HepG2 (cell line): ENCODE results near the gene RTEL1. TPM values are rescaled to one million over a fixed set of nuclear protein-coding genes. Genes with fewer than 3 reads are reported as not detected.

ENCODE experiments used
- ARHGAP35 ChIP-seq: sonication (generic); formaldehyde crosslinking; IDR thresholded peaks from 2 replicates; pipeline ENCODE4 v1.9.0; 2022; ENCODE audit warnings: mild to moderate bottlenecking, inconsistent platforms, moderate library complexity, missing genetic modification reagents, borderline replicate concordance
- ARID2 ChIP-seq: sonication (generic); formaldehyde crosslinking; IDR thresholded peaks from 2 replicates; pipeline ENCODE4 v1.8.1; 2022; ENCODE audit warnings: mild to moderate bottlenecking, missing genetic modification reagents, borderline replicate concordance
- ATF7-NPFF ChIP-seq: sonication (generic); formaldehyde crosslinking; IDR thresholded peaks from 2 replicates; pipeline ENCODE4 v1.8.1; 2023; ENCODE audit warnings: mild to moderate bottlenecking, low read depth, missing genetic modification reagents, moderate library complexity
- DR1 ChIP-seq: sonication (generic); formaldehyde crosslinking; IDR thresholded peaks from 2 replicates; pipeline ENCODE4 v1.8.0; 2021; ENCODE audit warnings: mild to moderate bottlenecking, missing genetic modification reagents, inconsistent platforms
- EHMT2 ChIP-seq: fragments of 200-600 bp; sonication (generic); IDR thresholded peaks from 2 replicates; pipeline ENCODE4 v1.7.0; 2017; ENCODE audit warnings: antibody characterized with exemption, low read depth, low read length, borderline replicate concordance
- MTF1 ChIP-seq: sonication (generic); formaldehyde crosslinking; IDR thresholded peaks from 2 replicates; pipeline ENCODE4 v1.5.0; 2020; ENCODE audit warnings: missing genetic modification reagents
- MXD4 ChIP-seq: IDR thresholded peaks from 2 replicates; pipeline ENCODE4 v1.6.1; 2016; ENCODE audit warnings: mild to moderate bottlenecking, missing biosample characterization, missing genetic modification reagents
- NCOR1 ChIP-seq: fragments of 200-600 bp; sonication (generic); IDR thresholded peaks from 2 replicates; pipeline ENCODE4 v1.7.0; 2017; ENCODE audit warnings: antibody characterized with exemption, low read length, borderline replicate concordance
- SIX1 ChIP-seq: sonication (generic); formaldehyde crosslinking; IDR thresholded peaks from 2 replicates; pipeline ENCODE4 v1.4.0; 2020; ENCODE audit warnings: missing genetic modification reagents, borderline replicate concordance
- SP4 ChIP-seq: sonication (generic); formaldehyde crosslinking; IDR thresholded peaks from 2 replicates; pipeline ENCODE4 v1.8.1; 2023; ENCODE audit warnings: mild to moderate bottlenecking, missing genetic modification reagents
- ZNF10 ChIP-seq: sonication (generic); formaldehyde crosslinking; IDR thresholded peaks from 2 replicates; pipeline ENCODE4 v1.4.0; 2020; ENCODE audit warnings: mild to moderate bottlenecking, low read depth, missing genetic modification reagents, borderline replicate concordance
- ZNF124 ChIP-seq: sonication (generic); formaldehyde crosslinking; IDR thresholded peaks from 2 replicates; pipeline ENCODE4 v1.4.0; 2020; ENCODE audit warnings: missing genetic modification reagents
- ZNF546 ChIP-seq: sonication (generic); formaldehyde crosslinking; conservative IDR thresholded peaks from 2 replicates; pipeline ENCODE4 v1.8.1; 2023; ENCODE audit warnings: mild to moderate bottlenecking, missing genetic modification reagents
- ZNF83 ChIP-seq: sonication (generic); formaldehyde crosslinking; IDR thresholded peaks from 2 replicates; pipeline ENCODE4 v1.4.0; 2020; ENCODE audit warnings: missing genetic modification reagents, mild to moderate bottlenecking, borderline replicate concordance
- ZZZ3 ChIP-seq: sonication (generic); formaldehyde crosslinking; IDR thresholded peaks from 2 replicates; pipeline ENCODE4 v1.4.0; 2020; ENCODE audit warnings: missing genetic modification reagents, mild to moderate bottlenecking, borderline replicate concordance
- polyA plus RNA-seq, 8 experiments: library from polyadenylated mRNA; depleted of rRNA in 3 of 8; stranded (reverse) in 7 of 8; unstranded in 1 of 8; fragments of >200 nt; fragmentation: Illumina TruSeq in 4 of 8; extraction: Trizol in 4 of 8; gene quantifications; 2 replicates each; pipeline versions ENCODE4 v1.2.1 to v1.2.3, GENCODE V29; 2011 to 2016; ENCODE audit warnings: low read depth in 4 of 8, missing spikeins in 1 of 8, mixed read lengths in 1 of 8; ENCODE audit not compliant: insufficient read depth in 1 of 8
- total RNA-seq, 5 experiments: library from RNA; depleted of rRNA; stranded (reverse); fragments of >200 nt; fragmentation: Illumina TruSeq; extraction: Trizol; gene quantifications; 2 replicates each; pipeline ENCODE4 v1.2.3, GENCODE V29; 2016; ENCODE audit warnings: low read depth in 1 of 5
- TF ChIP-seq, protein P1 (sequence below): sonication (generic); formaldehyde crosslinking; IDR thresholded peaks from 2 replicates; pipeline ENCODE4 v1.4.0; 2020; ENCODE audit warnings: missing genetic modification reagents
- TF ChIP-seq, protein P2 (sequence below): sonication (generic); formaldehyde crosslinking; IDR thresholded peaks from 2 replicates; pipeline ENCODE4 v1.5.0; 2020; ENCODE audit warnings: missing genetic modification reagents
- TF ChIP-seq, protein P3 (sequence below): sonication (generic); formaldehyde crosslinking; IDR thresholded peaks from 2 replicates; pipeline ENCODE4 v1.5.1; 2020; ENCODE audit warnings: mild to moderate bottlenecking, missing genetic modification reagents, borderline replicate concordance
- TF ChIP-seq, protein P4 (sequence below): sonication (generic); formaldehyde crosslinking; IDR thresholded peaks from 2 replicates; pipeline ENCODE4 v1.5.0; 2020; ENCODE audit warnings: missing genetic modification reagents

RTEL1 gene
- total and polyA plus RNA-seq, 2 of the 13 experiments (the other 11 are each of a cell fraction or from before 2014, with no cell fraction given) = 21.8 to 36.4 TPM

DNA sequence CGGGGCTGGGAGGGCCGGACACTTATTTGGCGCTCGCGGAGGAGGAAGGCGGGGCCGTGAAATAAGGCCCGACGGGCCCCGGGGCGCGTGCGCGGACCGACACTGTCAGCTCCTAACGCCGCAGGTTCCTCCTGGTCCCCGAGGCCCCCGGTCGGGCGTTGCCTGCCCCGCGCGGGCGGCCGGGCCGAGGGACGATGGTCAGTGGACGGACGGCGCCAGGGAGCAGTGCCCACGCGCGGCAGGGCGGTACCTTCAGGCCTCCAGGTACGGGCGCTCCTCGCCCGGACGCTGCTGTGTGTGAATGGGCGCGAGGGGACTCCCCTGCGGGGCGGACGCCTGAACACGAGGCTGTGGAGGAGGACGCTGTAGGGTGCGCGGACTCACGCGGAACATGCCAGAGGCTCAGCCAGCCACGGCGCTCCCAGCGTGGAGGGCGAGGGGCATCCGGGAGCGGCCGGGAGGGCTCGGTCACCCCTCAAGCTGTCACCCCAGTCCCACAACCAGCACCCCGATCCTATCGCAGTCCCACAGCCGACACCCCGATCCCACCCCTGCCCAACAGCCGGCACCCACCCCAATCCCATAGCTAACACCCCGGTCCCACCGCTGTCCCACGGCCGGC, 30.9 kb upstream of the RTEL1 start (continued):
- TF ChIP-seq, protein P1, sequence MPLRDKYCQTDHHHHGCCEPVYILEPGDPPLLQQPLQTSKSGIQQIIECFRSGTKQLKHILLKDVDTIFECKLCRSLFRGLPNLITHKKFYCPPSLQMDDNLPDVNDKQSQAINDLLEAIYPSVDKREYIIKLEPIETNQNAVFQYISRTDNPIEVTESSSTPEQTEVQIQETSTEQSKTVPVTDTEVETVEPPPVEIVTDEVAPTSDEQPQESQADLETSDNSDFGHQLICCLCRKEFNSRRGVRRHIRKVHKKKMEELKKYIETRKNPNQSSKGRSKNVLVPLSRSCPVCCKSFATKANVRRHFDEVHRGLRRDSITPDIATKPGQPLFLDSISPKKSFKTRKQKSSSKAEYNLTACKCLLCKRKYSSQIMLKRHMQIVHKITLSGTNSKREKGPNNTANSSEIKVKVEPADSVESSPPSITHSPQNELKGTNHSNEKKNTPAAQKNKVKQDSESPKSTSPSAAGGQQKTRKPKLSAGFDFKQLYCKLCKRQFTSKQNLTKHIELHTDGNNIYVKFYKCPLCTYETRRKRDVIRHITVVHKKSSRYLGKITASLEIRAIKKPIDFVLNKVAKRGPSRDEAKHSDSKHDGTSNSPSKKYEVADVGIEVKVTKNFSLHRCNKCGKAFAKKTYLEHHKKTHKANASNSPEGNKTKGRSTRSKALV (CRISPR knock-in tag) = peak; percentile 68; the same call in 1 of the 2 replicates
- TF ChIP-seq, protein P2, sequence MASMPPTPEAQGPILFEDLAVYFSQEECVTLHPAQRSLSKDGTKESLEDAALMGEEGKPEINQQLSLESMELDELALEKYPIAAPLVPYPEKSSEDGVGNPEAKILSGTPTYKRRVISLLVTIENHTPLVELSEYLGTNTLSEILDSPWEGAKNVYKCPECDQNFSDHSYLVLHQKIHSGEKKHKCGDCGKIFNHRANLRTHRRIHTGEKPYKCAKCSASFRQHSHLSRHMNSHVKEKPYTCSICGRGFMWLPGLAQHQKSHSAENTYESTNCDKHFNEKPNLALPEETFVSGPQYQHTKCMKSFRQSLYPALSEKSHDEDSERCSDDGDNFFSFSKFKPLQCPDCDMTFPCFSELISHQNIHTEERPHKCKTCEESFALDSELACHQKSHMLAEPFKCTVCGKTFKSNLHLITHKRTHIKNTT (CRISPR knock-in tag) = 0 out of 2 replicates have a peak, but pooled peaks have one; percentile 22
- TF ChIP-seq MXD4 (CRISPR knock-in tag) (peak; percentile 95), ARHGAP35 (CRISPR knock-in tag) (peak; percentile 98), SP4 (peak; percentile 70; the same call in 1 of the 2 replicates), ZNF10 (CRISPR knock-in tag) (no peak), ZZZ3 (CRISPR knock-in tag) (peak; percentile 91; the same call in 1 of the 2 replicates), ARID2 (CRISPR knock-in tag) (peak; percentile 89; the same call in 1 of the 2 replicates), ATF7-NPFF (CRISPR knock-in tag) (peak; percentile 94; the same call in 1 of the 2 replicates), ZNF546 (no peak), NCOR1 (no peak; the same call in 1 of the 2 replicates), DR1 (CRISPR knock-in tag) (peak; percentile 40; the same call in 1 of the 2 replicates), ZNF83 (CRISPR knock-in tag) (peak; percentile 98; the same call in 1 of the 2 replicates), MTF1 (CRISPR knock-in tag) (peak; percentile 86), ZNF124 (CRISPR knock-in tag) (peak; percentile 91), SIX1 (peak; percentile 62; the same call in 1 of the 2 replicates), EHMT2 (no peak)
- TF ChIP-seq, protein P3, sequence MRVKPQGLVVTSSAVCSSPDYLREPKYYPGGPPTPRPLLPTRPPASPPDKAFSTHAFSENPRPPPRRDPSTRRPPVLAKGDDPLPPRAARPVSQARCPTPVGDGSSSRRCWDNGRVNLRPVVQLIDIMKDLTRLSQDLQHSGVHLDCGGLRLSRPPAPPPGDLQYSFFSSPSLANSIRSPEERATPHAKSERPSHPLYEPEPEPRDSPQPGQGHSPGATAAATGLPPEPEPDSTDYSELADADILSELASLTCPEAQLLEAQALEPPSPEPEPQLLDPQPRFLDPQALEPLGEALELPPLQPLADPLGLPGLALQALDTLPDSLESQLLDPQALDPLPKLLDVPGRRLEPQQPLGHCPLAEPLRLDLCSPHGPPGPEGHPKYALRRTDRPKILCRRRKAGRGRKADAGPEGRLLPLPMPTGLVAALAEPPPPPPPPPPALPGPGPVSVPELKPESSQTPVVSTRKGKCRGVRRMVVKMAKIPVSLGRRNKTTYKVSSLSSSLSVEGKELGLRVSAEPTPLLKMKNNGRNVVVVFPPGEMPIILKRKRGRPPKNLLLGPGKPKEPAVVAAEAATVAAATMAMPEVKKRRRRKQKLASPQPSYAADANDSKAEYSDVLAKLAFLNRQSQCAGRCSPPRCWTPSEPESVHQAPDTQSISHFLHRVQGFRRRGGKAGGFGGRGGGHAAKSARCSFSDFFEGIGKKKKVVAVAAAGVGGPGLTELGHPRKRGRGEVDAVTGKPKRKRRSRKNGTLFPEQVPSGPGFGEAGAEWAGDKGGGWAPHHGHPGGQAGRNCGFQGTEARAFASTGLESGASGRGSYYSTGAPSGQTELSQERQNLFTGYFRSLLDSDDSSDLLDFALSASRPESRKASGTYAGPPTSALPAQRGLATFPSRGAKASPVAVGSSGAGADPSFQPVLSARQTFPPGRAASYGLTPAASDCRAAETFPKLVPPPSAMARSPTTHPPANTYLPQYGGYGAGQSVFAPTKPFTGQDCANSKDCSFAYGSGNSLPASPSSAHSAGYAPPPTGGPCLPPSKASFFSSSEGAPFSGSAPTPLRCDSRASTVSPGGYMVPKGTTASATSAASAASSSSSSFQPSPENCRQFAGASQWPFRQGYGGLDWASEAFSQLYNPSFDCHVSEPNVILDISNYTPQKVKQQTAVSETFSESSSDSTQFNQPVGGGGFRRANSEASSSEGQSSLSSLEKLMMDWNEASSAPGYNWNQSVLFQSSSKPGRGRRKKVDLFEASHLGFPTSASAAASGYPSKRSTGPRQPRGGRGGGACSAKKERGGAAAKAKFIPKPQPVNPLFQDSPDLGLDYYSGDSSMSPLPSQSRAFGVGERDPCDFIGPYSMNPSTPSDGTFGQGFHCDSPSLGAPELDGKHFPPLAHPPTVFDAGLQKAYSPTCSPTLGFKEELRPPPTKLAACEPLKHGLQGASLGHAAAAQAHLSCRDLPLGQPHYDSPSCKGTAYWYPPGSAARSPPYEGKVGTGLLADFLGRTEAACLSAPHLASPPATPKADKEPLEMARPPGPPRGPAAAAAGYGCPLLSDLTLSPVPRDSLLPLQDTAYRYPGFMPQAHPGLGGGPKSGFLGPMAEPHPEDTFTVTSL (CRISPR knock-in tag) = no peak
- TF ChIP-seq, protein P4, sequence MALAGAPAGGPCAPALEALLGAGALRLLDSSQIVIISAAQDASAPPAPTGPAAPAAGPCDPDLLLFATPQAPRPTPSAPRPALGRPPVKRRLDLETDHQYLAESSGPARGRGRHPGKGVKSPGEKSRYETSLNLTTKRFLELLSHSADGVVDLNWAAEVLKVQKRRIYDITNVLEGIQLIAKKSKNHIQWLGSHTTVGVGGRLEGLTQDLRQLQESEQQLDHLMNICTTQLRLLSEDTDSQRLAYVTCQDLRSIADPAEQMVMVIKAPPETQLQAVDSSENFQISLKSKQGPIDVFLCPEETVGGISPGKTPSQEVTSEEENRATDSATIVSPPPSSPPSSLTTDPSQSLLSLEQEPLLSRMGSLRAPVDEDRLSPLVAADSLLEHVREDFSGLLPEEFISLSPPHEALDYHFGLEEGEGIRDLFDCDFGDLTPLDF (CRISPR knock-in tag) = peak; percentile 54; the same call in 1 of the 2 replicates
